ENCODE data around the gene AVL9. TPM values are rescaled to one million over a fixed set of nuclear protein-coding genes. Genes with fewer than 3 reads are reported as not detected.
"Not testable (repeated sequence)": the region's sequence is repeated elsewhere in the genome, so short reads cannot be mapped to it uniquely, and the experiment has no call there.

The AVL9 gene
- total and polyA plus RNA-seq, 2 donors (not counting 1 experiment from before 2014, with no cell fraction given): 16.7 to 52.4 TPM

- H3K4me3 ChIP-seq (replicated peaks in 1 of 4; ENCODE audit: control extremely low read depth in 1 of 4, insufficient read depth in 1 of 4, low read depth in 3 of 4, low read length in 4 of 4): peak within 1 kb of the TSS; percentile 34 to 96 (median 82)
- peak within 1 kb of the TSS; percentile 70 for H3K9ac ChIP-seq (ENCODE audit: insufficient read depth, low read length)
- H2AFZ ChIP-seq (ENCODE audit: low read length): peak within 1 kb of the TSS; percentile 89
- TF ChIP-seq EZH2 (IDR thresholded peaks at IDR 0.05; ENCODE audit: low read length, missing control alignments): no peak
- no peaks in the 10 kb centered on the region for H3K27me3 ChIP-seq (ENCODE audit: control insufficient read depth, insufficient read depth, low read length)
- H3K4me1 ChIP-seq (ENCODE audit: control insufficient read depth, extremely low read depth, insufficient read depth, low read length): peaks cover 4% of the 10 kb centered on the region
- peaks cover 13% of the 10 kb centered on the region for H3K79me2 ChIP-seq (ENCODE audit: control insufficient read depth, insufficient read depth, low read length)
- no peaks in the 10 kb centered on the region for H3K9me3 ChIP-seq (ENCODE audit: control insufficient read depth, insufficient read depth, low read depth, low read length)
- peak; percentile 95 to 96 for DNase-seq (ENCODE audit: low read depth in 2 of 2)
- H4K20me1 ChIP-seq (ENCODE audit: control insufficient read depth, extremely low read depth, insufficient read depth, low read length): no peaks in the 10 kb centered on the region
- peak within 1 kb of the TSS; percentile 83 for H3K27ac ChIP-seq (ENCODE audit: insufficient read depth, low read length)
- H3K36me3 ChIP-seq (ENCODE audit: control insufficient read depth, insufficient read depth, low read length): no peaks in the 10 kb centered on the region
- H3K4me2 ChIP-seq (ENCODE audit: extremely low read depth, insufficient read depth, low read length): peak within 1 kb of the TSS; percentile 97
These were observed 5.0 kb upstream of the AVL9 start, which contains the start of gene LSM5 for GRCh38 chr7:32490127-32490796. Gene LSM5, minus strand, starts transcription at chr7:32490380. Its CDS starts 15 bp downstream, at chr7:32490365.

GRCh38 chr7:32494946-32495297 lies 367 bp upstream of the AVL9 start:
- Histone ChIP-seq H3K9ac (ENCODE audit: insufficient read depth, low read length) (peak overlapping the region; percentile 60), H2AFZ (ENCODE audit: low read length) (peak overlapping the region; percentile 87), H3K27ac (ENCODE audit: insufficient read depth, low read length) (peak overlapping the region; percentile 75), H3K4me1 (ENCODE audit: control insufficient read depth, extremely low read depth, insufficient read depth, low read length) (no peaks in the 10 kb centered on the region), H4K20me1 (ENCODE audit: control insufficient read depth, extremely low read depth, insufficient read depth, low read length) (no peaks in the 10 kb centered on the region), H3K4me3 (replicated peaks in 1 of 4; ENCODE audit: control extremely low read depth in 1 of 4, insufficient read depth in 1 of 4, low read depth in 3 of 4, low read length in 4 of 4) (peak overlapping the region; percentile 69 to 92 (median 75)), H3K36me3 (ENCODE audit: control insufficient read depth, insufficient read depth, low read length) (no peaks in the 10 kb centered on the region), H3K4me2 (ENCODE audit: extremely low read depth, insufficient read depth, low read length) (peak overlapping the region; percentile 89), H3K79me2 (ENCODE audit: control insufficient read depth, insufficient read depth, low read length) (peaks cover 41% of the 10 kb centered on the region), H3K27me3 (ENCODE audit: control insufficient read depth, insufficient read depth, low read length) (no peaks in the 10 kb centered on the region), H3K9me3 (ENCODE audit: control insufficient read depth, insufficient read depth, low read depth, low read length) (no peaks in the 10 kb centered on the region)
- no peak for DNase-seq (ENCODE audit: low read depth in 2 of 2)
- TF ChIP-seq CTCF (conservative IDR thresholded peaks at IDR 0.05 in 1 of 2, IDR thresholded peaks at IDR 0.05 in 1 of 2; ENCODE audit: low read depth in 1 of 2, low read length in 2 of 2): no peak
- TF ChIP-seq EZH2 (IDR thresholded peaks at IDR 0.05; ENCODE audit: low read length, missing control alignments): no peak

GRCh38 chr7:32496052-32496813 lies 944 bp downstream of the AVL9 start:
- peak overlapping the region; percentile 76 to 96 (median 95) for H3K4me3 ChIP-seq (replicated peaks in 1 of 4; ENCODE audit: control extremely low read depth in 1 of 4, insufficient read depth in 1 of 4, low read depth in 3 of 4, low read length in 4 of 4)
- no peak overlapping the region for H2AFZ ChIP-seq (ENCODE audit: low read length)
- H3K4me1 ChIP-seq (ENCODE audit: control insufficient read depth, extremely low read depth, insufficient read depth, low read length): peaks cover 5% of the 10 kb centered on the region
- H3K36me3 ChIP-seq (ENCODE audit: control insufficient read depth, insufficient read depth, low read length): no peaks in the 10 kb centered on the region
- H3K4me2 ChIP-seq (ENCODE audit: extremely low read depth, insufficient read depth, low read length): peak overlapping the region; percentile 96
- H3K9ac ChIP-seq (ENCODE audit: insufficient read depth, low read length): peak overlapping the region; percentile 97
- no peak for TF ChIP-seq CTCF (conservative IDR thresholded peaks at IDR 0.05 in 1 of 2, IDR thresholded peaks at IDR 0.05 in 1 of 2; ENCODE audit: low read depth in 1 of 2, low read length in 2 of 2)
- no peak for TF ChIP-seq EZH2 (IDR thresholded peaks at IDR 0.05; ENCODE audit: low read length, missing control alignments)
- no peaks in the 10 kb centered on the region for H4K20me1 ChIP-seq (ENCODE audit: control insufficient read depth, extremely low read depth, insufficient read depth, low read length)
- H3K79me2 ChIP-seq (ENCODE audit: control insufficient read depth, insufficient read depth, low read length): peaks cover 49% of the 10 kb centered on the region
- no peaks in the 10 kb centered on the region for H3K9me3 ChIP-seq (ENCODE audit: control insufficient read depth, insufficient read depth, low read depth, low read length)
- DNase-seq (ENCODE audit: low read depth in 2 of 2): peak in 1 of 2 donors; percentile 8
- peak overlapping the region; percentile 98 for H3K27ac ChIP-seq (ENCODE audit: insufficient read depth, low read length)
- no peaks in the 10 kb centered on the region for H3K27me3 ChIP-seq (ENCODE audit: control insufficient read depth, insufficient read depth, low read length)

GRCh38 chr7:32499755-32500154 lies 4.5 kb downstream of the AVL9 start:
- not testable (repeated sequence) for H3K4me2 ChIP-seq (ENCODE audit: extremely low read depth, insufficient read depth, low read length); H3K36me3 ChIP-seq (ENCODE audit: control insufficient read depth, insufficient read depth, low read length); H2AFZ ChIP-seq (ENCODE audit: low read length); H4K20me1 ChIP-seq (ENCODE audit: control insufficient read depth, extremely low read depth, insufficient read depth, low read length); H3K9ac ChIP-seq (ENCODE audit: insufficient read depth, low read length); H3K4me3 ChIP-seq (replicated peaks in 1 of 4; ENCODE audit: control extremely low read depth in 1 of 4, insufficient read depth in 1 of 4, low read depth in 3 of 4, low read length in 4 of 4); DNase-seq (ENCODE audit: low read depth in 2 of 2); H3K27me3 ChIP-seq (ENCODE audit: control insufficient read depth, insufficient read depth, low read length); H3K27ac ChIP-seq (ENCODE audit: insufficient read depth, low read length); H3K9me3 ChIP-seq (ENCODE audit: control insufficient read depth, insufficient read depth, low read depth, low read length)
- H3K79me2 ChIP-seq (ENCODE audit: control insufficient read depth, insufficient read depth, low read length): peaks cover 76% of the 10 kb centered on the region
- H3K4me1 ChIP-seq (ENCODE audit: control insufficient read depth, extremely low read depth, insufficient read depth, low read length): peaks cover 12% of the 10 kb centered on the region

- not testable (repeated sequence) for H3K27me3 ChIP-seq (ENCODE audit: control insufficient read depth, insufficient read depth, low read length); H3K36me3 ChIP-seq (ENCODE audit: control insufficient read depth, insufficient read depth, low read length); H3K4me3 ChIP-seq (replicated peaks in 1 of 4; ENCODE audit: control extremely low read depth in 1 of 4, insufficient read depth in 1 of 4, low read depth in 3 of 4, low read length in 4 of 4); H3K4me2 ChIP-seq (ENCODE audit: extremely low read depth, insufficient read depth, low read length); DNase-seq (ENCODE audit: low read depth in 2 of 2); H3K27ac ChIP-seq (ENCODE audit: insufficient read depth, low read length); H3K9ac ChIP-seq (ENCODE audit: insufficient read depth, low read length); H2AFZ ChIP-seq (ENCODE audit: low read length); H3K9me3 ChIP-seq (ENCODE audit: control insufficient read depth, insufficient read depth, low read depth, low read length); H4K20me1 ChIP-seq (ENCODE audit: control insufficient read depth, extremely low read depth, insufficient read depth, low read length)
- peaks cover 79% of the 10 kb centered on the region for H3K79me2 ChIP-seq (ENCODE audit: control insufficient read depth, insufficient read depth, low read length)
- peaks cover 12% of the 10 kb centered on the region for H3K4me1 ChIP-seq (ENCODE audit: control insufficient read depth, extremely low read depth, insufficient read depth, low read length)
These were observed 4.9 kb downstream of the AVL9 start for GRCh38 chr7:32500216-32500615.

All from fibroblast of lung (primary cell).